ENCODE results near the gene NSRP1. TPM values are rescaled to one million over a fixed set of nuclear protein-coding genes. Genes with fewer than 3 reads are reported as not detected.

The NSRP1 gene
- total and polyA plus RNA-seq, 10 of the 15 experiments (the other 5 are each of a cell fraction or from before 2014, with no cell fraction given): 12.5 to 69.7 (median 37.8) TPM

- TF ChIP-seq BACH1 (IDR thresholded peaks at IDR 0.05; ENCODE audit: borderline replicate concordance) (no peak), EED (IDR thresholded peaks at IDR 0.05; ENCODE audit: low read depth) (0 out of 2 replicates have a peak, but pooled peaks have one; percentile 38), CHD4 (IDR thresholded peaks at IDR 0.05) (no peak), CREM (IDR thresholded peaks at IDR 0.05; ENCODE audit: low read depth) (no peak), RBBP5 (conservative IDR thresholded peaks at IDR 0.05) (no peak), HDGF (IDR thresholded peaks at IDR 0.05) (no peak), TAF1 (IDR thresholded peaks at IDR 0.05; ENCODE audit: borderline replicate concordance, low read depth, low read length) (no peak), SMAD1 (IDR thresholded peaks at IDR 0.05; ENCODE audit: low read depth, partially characterized antibody) (no peak), NFYB (IDR thresholded peaks at IDR 0.05; ENCODE audit: insufficient read depth, low read depth, low read length) (no peak), POU2F2 (IDR thresholded peaks at IDR 0.05; ENCODE audit: borderline replicate concordance, low read depth, low read length) (peak; percentile 34; the same call in 1 of the 3 replicates), RAD21 (IDR thresholded peaks at IDR 0.05; ENCODE audit: insufficient read depth, low read depth, low read length) (peak; percentile 88), NFIC (IDR thresholded peaks at IDR 0.05; ENCODE audit: low read depth, low read length) (no peak), ZNF217 (IDR thresholded peaks at IDR 0.05) (no peak), RELB (IDR thresholded peaks at IDR 0.05; ENCODE audit: low read depth) (no peak), DPF2 (IDR thresholded peaks at IDR 0.05) (no peak), ELK1 (IDR thresholded peaks at IDR 0.05; ENCODE audit: low read depth, low read length) (no peak), ZNF24 (IDR thresholded peaks at IDR 0.05) (no peak), CREB1 (IDR thresholded peaks at IDR 0.05; ENCODE audit: low read depth) (no peak), FOXK2 (IDR thresholded peaks at IDR 0.05) (no peak), CEBPB (IDR thresholded peaks at IDR 0.05; ENCODE audit: borderline replicate concordance in 1 of 2, low read depth in 2 of 2, low read length in 2 of 2) (no peak), HDAC6 (IDR thresholded peaks at IDR 0.05; ENCODE audit: unreplicated experiment) (no peak)
- TF ChIP-seq, protein P1, sequence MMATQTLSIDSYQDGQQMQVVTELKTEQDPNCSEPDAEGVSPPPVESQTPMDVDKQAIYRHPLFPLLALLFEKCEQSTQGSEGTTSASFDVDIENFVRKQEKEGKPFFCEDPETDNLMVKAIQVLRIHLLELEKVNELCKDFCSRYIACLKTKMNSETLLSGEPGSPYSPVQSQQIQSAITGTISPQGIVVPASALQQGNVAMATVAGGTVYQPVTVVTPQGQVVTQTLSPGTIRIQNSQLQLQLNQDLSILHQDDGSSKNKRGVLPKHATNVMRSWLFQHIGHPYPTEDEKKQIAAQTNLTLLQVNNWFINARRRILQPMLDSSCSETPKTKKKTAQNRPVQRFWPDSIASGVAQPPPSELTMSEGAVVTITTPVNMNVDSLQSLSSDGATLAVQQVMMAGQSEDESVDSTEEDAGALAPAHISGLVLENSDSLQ (IDR thresholded peaks at IDR 0.05): no peak
- TF ChIP-seq, protein P2, sequence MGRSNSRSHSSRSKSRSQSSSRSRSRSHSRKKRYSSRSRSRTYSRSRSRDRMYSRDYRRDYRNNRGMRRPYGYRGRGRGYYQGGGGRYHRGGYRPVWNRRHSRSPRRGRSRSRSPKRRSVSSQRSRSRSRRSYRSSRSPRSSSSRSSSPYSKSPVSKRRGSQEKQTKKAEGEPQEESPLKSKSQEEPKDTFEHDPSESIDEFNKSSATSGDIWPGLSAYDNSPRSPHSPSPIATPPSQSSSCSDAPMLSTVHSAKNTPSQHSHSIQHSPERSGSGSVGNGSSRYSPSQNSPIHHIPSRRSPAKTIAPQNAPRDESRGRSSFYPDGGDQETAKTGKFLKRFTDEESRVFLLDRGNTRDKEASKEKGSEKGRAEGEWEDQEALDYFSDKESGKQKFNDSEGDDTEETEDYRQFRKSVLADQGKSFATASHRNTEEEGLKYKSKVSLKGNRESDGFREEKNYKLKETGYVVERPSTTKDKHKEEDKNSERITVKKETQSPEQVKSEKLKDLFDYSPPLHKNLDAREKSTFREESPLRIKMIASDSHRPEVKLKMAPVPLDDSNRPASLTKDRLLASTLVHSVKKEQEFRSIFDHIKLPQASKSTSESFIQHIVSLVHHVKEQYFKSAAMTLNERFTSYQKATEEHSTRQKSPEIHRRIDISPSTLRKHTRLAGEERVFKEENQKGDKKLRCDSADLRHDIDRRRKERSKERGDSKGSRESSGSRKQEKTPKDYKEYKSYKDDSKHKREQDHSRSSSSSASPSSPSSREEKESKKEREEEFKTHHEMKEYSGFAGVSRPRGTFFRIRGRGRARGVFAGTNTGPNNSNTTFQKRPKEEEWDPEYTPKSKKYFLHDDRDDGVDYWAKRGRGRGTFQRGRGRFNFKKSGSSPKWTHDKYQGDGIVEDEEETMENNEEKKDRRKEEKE (IDR thresholded peaks at IDR 0.05): no peak
- TF ChIP-seq, protein P3, sequence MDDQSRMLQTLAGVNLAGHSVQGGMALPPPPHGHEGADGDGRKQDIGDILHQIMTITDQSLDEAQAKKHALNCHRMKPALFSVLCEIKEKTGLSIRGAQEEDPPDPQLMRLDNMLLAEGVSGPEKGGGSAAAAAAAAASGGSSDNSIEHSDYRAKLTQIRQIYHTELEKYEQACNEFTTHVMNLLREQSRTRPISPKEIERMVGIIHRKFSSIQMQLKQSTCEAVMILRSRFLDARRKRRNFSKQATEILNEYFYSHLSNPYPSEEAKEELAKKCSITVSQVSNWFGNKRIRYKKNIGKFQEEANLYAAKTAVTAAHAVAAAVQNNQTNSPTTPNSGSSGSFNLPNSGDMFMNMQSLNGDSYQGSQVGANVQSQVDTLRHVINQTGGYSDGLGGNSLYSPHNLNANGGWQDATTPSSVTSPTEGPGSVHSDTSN (IDR thresholded peaks at IDR 0.05; ENCODE audit: insufficient replicate concordance, low read depth, low read length): no peak
Measured at GRCh38 chr17:30104575-30105339, 11.9 kb upstream of the NSRP1 start (continued).
